Thoracic aorta (tissue), 2 donors: ENCODE data around the gene PLGLB1. TPM values are rescaled to one million over a fixed set of nuclear protein-coding genes. Genes with fewer than 3 reads are reported as not detected.
"Not testable (repeated sequence)": the region's sequence is repeated elsewhere in the genome, so short reads cannot be mapped to it uniquely, and the experiment has no call there.

Experiments used
- ATAC-seq: fragments of 150-250 bp; one replicate; pipeline ENCODE4 v1.8.0; 2017; ENCODE audit warnings: low read depth; ENCODE audit not compliant: insufficient number of reproducible peaks, low FRiP score
- DNase-seq: peaks from one replicate; pipeline ENCODE4 v3.0.0-alpha.2; 2020; ENCODE audit warnings: low spot score
- H3K27ac ChIP-seq, 2 donors: fragments of 200-600 bp; sonication (generic); 1 replicate in 1 of 2; 2 replicates in 1 of 2; pipeline ENCODE4 v1.5.1; 2016; ENCODE audit warnings: mild to moderate bottlenecking in 2 of 2, moderate library complexity in 2 of 2
- H3K27me3 ChIP-seq: fragments of 200-600 bp; sonication (generic); replicated peaks from 2 replicates; pipeline ENCODE4 v1.6.0; 2016; ENCODE audit warnings: mild to moderate bottlenecking; ENCODE audit not compliant: insufficient read depth
- H3K36me3 ChIP-seq: fragments of 200-600 bp; sonication (generic); one replicate; pipeline ENCODE4 v1.5.1; 2016
- H3K4me1 ChIP-seq, 2 donors: fragments of 200-600 bp; sonication (generic); 1 replicate in 1 of 2; 2 replicates in 1 of 2; pipeline versions ENCODE4 v1.5.1 to v1.6.0; 2016; ENCODE audit warnings: low read depth in 2 of 2, mild to moderate bottlenecking in 1 of 2; ENCODE audit not compliant: control insufficient read depth in 1 of 2
- H3K4me3 ChIP-seq: fragments of 200-600 bp; sonication (generic); 2 replicates; pipeline ENCODE4 v1.5.1; 2016; ENCODE audit warnings: mild to moderate bottlenecking
- H3K9me3 ChIP-seq: fragments of 200-600 bp; sonication (generic); 2 replicates; pipeline ENCODE4 v1.5.1; 2016
- total RNA-seq, 2 donors: library from RNA; depleted of rRNA; stranded (reverse); fragments of >200 nt; gene quantifications; one replicate each; pipeline versions ENCODE4 v1.1.0 to v1.2.3, GENCODE V29; 2016

Gene PLGLB1
- total RNA-seq, 2 donors from 2014 or later: 2.0 to 8.4 TPM

DNA sequence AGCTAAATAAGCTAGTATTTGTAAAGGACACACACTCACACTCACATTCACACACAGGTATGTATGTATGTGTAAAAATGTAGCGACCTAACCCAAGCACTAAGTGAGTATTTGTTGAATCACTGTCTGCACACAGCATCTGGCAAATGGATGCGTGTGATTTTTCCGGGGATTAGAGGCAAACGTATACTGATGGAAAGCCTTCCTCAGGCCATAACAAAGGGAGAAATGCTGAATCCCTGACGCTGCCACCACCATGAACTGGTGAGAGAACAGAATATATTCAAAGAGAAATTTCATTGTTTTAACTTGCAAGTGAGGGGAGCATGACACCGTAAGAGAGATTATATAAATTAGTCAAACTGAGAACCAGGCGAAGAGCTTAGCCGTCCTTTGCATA lies 601 bp downstream of the PLGLB1 start:
- not testable (repeated sequence) for H3K4me3 ChIP-seq, DNase-seq, H3K27ac ChIP-seq, ATAC-seq, H3K4me1 ChIP-seq, H3K27me3 ChIP-seq, H3K36me3 ChIP-seq, H3K9me3 ChIP-seq

DNA sequence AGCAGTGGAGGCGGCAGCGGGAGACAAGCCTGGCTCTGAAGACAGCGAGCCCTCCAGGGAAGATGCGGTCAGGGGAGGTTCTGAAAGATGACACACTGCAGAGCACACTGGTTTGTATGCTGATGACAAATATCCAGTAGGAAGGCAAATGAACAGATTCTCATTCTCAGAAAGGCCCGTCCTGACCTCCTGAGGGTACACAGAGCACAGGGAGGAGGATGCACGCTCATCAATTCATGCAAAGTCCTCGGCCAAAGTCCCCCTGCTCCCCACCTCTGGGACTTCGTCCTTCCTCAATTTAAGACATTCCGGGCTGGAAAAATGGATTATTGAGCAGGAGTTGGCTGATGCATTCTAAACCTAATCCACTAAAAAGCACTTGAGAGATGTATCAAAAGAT lies 2.6 kb downstream of the PLGLB1 start:
- not testable (repeated sequence) for ATAC-seq, H3K27ac ChIP-seq, DNase-seq, H3K4me3 ChIP-seq, H3K27me3 ChIP-seq, H3K4me1 ChIP-seq, H3K36me3 ChIP-seq, H3K9me3 ChIP-seq

DNA sequence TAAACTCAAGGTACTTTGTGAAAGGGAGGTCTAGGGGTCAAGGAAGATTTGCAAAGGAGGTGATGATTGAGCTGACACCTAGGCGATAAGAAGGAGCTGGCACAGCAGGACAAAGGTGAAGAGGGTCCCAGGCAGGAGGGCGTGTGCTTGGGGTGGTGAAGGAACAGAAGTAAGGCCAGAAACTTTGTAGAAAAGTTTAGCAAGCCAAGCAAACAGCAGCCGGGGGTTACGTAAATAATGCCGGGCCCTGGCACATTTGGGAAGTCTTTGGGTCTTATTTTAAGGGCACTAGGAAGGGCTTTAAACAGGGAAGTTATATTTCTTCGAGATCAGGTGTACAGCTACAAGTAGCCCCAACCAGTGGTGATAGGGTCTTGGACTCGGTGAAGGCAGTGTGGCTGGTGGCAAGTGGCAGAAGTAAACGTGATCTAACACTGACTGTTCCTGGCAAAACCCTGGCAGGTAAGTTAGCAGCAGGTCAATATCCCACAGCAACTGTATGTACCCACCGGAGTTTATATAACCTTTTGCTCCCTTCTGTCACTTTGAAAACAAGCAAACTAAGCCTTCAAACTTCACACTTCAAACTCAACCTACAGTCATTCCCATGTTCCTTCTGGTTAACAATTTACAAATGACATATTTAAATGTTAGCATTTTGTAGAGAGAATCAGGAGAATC lies 7.0 kb downstream of the PLGLB1 start:
- H3K4me3 ChIP-seq, H3K9me3 ChIP-seq, H3K36me3 ChIP-seq, H3K27ac ChIP-seq, ATAC-seq, DNase-seq, H3K4me1 ChIP-seq, H3K27me3 ChIP-seq: not testable (repeated sequence)

DNA sequence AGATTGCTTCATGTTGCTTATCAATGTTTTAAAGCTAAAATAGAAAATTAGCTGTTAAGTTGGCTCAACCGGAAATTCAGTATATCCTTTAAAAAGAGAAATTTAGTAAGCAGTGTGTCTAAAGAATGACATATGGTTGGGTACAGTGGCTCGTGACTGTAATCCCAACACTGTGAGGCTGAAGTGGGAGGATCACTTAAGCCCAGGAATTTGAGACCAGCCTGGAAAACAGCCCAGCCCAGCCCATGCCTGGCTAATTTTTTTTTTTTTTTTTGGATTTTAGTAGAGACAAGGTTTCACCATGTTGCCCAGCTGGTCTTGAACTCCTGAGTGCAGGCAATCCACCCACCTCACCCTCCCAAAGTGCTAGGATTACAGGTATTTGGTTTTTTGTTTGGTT lies 17.2 kb downstream of the PLGLB1 start:
- not testable (repeated sequence) for DNase-seq, ATAC-seq, H3K9me3 ChIP-seq

More for the DNA sequence above, 17.2 kb downstream of the PLGLB1 start:
- not testable (repeated sequence) for H3K4me1 ChIP-seq, H3K36me3 ChIP-seq, H3K27me3 ChIP-seq, H3K4me3 ChIP-seq, H3K27ac ChIP-seq

Other genes starting within 250 kb of the PLGLB1 start
- 1 to 10 TPM; 3.4 to 4.4 TPM for gene CD8A, start 230.9 kb downstream of the PLGLB1 start, total RNA-seq
- gene CD8B, start 160.0 kb downstream of the PLGLB1 start, total RNA-seq: 1 to 10 TPM; 1.5 to 3.5 TPM
- gene RGPD1, start 79.7 kb downstream of the PLGLB1 start, total RNA-seq: 1 to 10 TPM in 1 of 2 donors, under 1 TPM in 1; 0.68 to 2.8 TPM